ENCODE measurements around the gene HEMK1.

DNA sequence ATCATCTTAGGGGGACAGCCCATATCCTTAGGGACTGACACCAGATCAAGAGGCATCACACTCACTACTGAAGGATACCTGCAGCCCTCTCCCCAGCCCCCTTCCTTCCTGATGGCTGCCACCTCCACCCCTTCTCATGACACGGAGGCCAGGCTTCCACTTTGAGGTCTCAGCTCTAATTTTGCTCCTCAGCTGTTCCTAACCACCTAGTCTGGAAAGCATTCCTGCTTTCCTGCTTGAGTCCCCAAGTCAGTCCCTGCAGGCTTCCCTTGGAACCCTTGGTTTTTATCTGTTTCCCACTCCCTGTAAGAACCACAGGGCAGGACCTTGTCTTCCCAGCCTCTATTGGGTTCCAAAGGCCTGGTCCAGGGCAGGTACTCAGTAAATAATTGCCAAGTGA lies 5.0 kb upstream of the HEMK1 start:
- TF ChIP-seq, protein P1, sequence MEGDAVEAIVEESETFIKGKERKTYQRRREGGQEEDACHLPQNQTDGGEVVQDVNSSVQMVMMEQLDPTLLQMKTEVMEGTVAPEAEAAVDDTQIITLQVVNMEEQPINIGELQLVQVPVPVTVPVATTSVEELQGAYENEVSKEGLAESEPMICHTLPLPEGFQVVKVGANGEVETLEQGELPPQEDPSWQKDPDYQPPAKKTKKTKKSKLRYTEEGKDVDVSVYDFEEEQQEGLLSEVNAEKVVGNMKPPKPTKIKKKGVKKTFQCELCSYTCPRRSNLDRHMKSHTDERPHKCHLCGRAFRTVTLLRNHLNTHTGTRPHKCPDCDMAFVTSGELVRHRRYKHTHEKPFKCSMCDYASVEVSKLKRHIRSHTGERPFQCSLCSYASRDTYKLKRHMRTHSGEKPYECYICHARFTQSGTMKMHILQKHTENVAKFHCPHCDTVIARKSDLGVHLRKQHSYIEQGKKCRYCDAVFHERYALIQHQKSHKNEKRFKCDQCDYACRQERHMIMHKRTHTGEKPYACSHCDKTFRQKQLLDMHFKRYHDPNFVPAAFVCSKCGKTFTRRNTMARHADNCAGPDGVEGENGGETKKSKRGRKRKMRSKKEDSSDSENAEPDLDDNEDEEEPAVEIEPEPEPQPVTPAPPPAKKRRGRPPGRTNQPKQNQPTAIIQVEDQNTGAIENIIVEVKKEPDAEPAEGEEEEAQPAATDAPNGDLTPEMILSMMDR (IDR thresholded peaks at IDR 0.05 in 4 of 5, conservative IDR thresholded peaks at IDR 0.05 in 1 of 5), result no peak
- TF ChIP-seq POLR2A (IDR thresholded peaks at IDR 0.05), result no peak

Measured in gastrocnemius medialis (tissue), 4 donors.